MM.1S (cell line): ENCODE results near the gene RNF11.

Source experiments
- EZH2 ChIP-seq: fragments of 300-600 bp; sonication (generic); optimal IDR thresholded peaks from 2 replicates; pipeline ENCODE3; 2017; ENCODE audit warnings: low read depth, mild to moderate bottlenecking, antibody characterized with exemption, low read length, mixed read lengths
- EZH2phosphoT487 ChIP-seq: fragments of 300-600 bp; sonication (generic); IDR thresholded peaks from 2 replicates; pipeline ENCODE4 v1.6.1; 2018; ENCODE audit warnings: antibody characterized with exemption, low read length
- TF ChIP-seq, protein P1 (sequence below): fragments of 300-600 bp; sonication (generic); IDR thresholded peaks from 2 replicates; pipeline ENCODE4 v1.5.1; 2016; ENCODE audit warnings: antibody characterized with exemption, low read length, mixed read lengths

DNA sequence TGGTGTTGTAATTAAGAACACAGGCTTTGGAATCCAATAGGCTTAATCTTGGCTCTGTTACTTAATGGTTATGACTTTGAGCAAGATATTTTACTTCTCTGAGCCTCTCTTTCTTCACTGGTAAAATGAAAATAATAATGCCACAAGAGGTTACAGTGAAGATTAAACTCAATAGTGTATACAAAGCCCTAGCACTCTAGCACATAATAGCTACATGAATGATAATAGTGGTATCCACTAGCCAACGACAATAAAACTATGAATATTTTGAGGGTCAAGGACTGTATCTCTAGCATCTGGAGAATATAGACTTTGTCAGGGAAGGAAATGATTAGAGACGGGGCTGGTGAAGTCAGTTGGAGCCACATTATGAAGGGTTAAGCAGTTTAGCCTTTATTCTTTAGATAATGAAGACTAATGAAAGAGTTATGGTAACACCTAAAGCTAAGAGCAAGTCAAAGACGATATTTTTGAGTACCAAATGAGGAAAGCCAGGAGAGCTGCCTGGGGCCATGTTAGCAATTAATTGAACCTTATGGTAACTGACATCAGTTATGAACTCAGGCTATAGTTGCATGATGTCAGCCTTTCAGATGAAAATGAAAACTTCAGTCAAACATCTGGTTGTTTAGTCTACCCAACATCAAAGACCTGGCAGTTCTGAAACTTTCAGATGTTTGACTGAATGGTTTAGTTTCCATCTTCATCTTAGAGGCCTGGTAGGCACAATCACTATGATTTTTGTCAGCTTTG, 32.8 kb upstream of the RNF11 start:
- TF ChIP-seq, protein P1, sequence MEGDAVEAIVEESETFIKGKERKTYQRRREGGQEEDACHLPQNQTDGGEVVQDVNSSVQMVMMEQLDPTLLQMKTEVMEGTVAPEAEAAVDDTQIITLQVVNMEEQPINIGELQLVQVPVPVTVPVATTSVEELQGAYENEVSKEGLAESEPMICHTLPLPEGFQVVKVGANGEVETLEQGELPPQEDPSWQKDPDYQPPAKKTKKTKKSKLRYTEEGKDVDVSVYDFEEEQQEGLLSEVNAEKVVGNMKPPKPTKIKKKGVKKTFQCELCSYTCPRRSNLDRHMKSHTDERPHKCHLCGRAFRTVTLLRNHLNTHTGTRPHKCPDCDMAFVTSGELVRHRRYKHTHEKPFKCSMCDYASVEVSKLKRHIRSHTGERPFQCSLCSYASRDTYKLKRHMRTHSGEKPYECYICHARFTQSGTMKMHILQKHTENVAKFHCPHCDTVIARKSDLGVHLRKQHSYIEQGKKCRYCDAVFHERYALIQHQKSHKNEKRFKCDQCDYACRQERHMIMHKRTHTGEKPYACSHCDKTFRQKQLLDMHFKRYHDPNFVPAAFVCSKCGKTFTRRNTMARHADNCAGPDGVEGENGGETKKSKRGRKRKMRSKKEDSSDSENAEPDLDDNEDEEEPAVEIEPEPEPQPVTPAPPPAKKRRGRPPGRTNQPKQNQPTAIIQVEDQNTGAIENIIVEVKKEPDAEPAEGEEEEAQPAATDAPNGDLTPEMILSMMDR: no peak
- TF ChIP-seq EZH2: no peak
- no peak for TF ChIP-seq EZH2phosphoT487
